MM.1S (cell line): Measurements from ENCODE around the gene BICRAL.
A peak's percentile ranks its signal among the peaks of the same experiment; 100 is the strongest.
"Not testable (repeated sequence)": the region's sequence is repeated elsewhere in the genome, so short reads cannot be mapped to it uniquely, and the experiment has no call there.

ENCODE experiments used
- DNase-seq: peaks from one replicate; pipeline ENCODE4 v3.0.0-alpha.2; 2015
- H2AFZ ChIP-seq: fragments of 300-600 bp; sonication (generic); 2 replicates; pipeline ENCODE4 v1.6.0; 2016; ENCODE audit warnings: antibody characterized with exemption, low read length
- H3F3A ChIP-seq: fragments of 300-600 bp; sonication (generic); 2 replicates; pipeline ENCODE4 v1.6.1; 2016; ENCODE audit warnings: mild to moderate bottlenecking, antibody characterized with exemption, low read length, moderate library complexity, mixed read lengths; ENCODE audit not compliant: insufficient read depth
- H3K27ac ChIP-seq: fragments of 300-600 bp; sonication (generic); 2 replicates; pipeline ENCODE4 v1.5.1; 2016; ENCODE audit warnings: mild to moderate bottlenecking, low read length
- H3K27me3 ChIP-seq: fragments of 300-600 bp; sonication (generic); replicated peaks from 2 replicates; pipeline ENCODE4 v1.6.0; 2016; ENCODE audit warnings: low read length; ENCODE audit not compliant: insufficient read depth
- H3K36me3 ChIP-seq: fragments of 300-600 bp; sonication (generic); replicated peaks from 2 replicates; pipeline ENCODE4 v1.6.1; 2016; ENCODE audit warnings: mild to moderate bottlenecking, low read length, mixed read lengths; ENCODE audit not compliant: insufficient read depth
- H3K4me1 ChIP-seq: fragments of 300-600 bp; sonication (generic); 2 replicates; pipeline ENCODE4 v1.6.1; 2016; ENCODE audit warnings: low read length, mixed read lengths
- H3K4me2 ChIP-seq: fragments of 300-600 bp; sonication (generic); 2 replicates; pipeline ENCODE4 v1.6.0; 2016; ENCODE audit warnings: low read depth, low read length
- H3K4me3 ChIP-seq: fragments of 300-600 bp; sonication (generic); 2 replicates; pipeline ENCODE4 v1.5.1; 2016; ENCODE audit warnings: low read length, mixed read lengths
- H3K79me2 ChIP-seq: fragments of 300-600 bp; sonication (generic); 2 replicates; pipeline ENCODE4 v1.6.1; 2016; ENCODE audit warnings: mixed run types, low read length, mixed read lengths
- H3K9ac ChIP-seq: fragments of 300-600 bp; sonication (generic); 2 replicates; pipeline ENCODE4 v1.6.1; 2016; ENCODE audit warnings: low read length, mixed read lengths
- H3K9me2 ChIP-seq: fragments of 300-600 bp; sonication (generic); replicated peaks from 2 replicates; pipeline ENCODE4 v1.6.1; 2016; ENCODE audit warnings: mild to moderate bottlenecking, low read length, mixed read lengths; ENCODE audit not compliant: insufficient read depth
- H3K9me3 ChIP-seq: fragments of 300-600 bp; sonication (generic); replicated peaks from 2 replicates; pipeline ENCODE4 v1.6.1; 2016; ENCODE audit warnings: mild to moderate bottlenecking, low read length, mixed read lengths; ENCODE audit not compliant: insufficient read depth
- H4K20me1 ChIP-seq: fragments of 300-600 bp; sonication (generic); 2 replicates; pipeline ENCODE4 v1.6.1; 2016; ENCODE audit warnings: mild to moderate bottlenecking, low read length, moderate library complexity, mixed read lengths; ENCODE audit not compliant: insufficient read depth
- EZH2 ChIP-seq: fragments of 300-600 bp; sonication (generic); optimal IDR thresholded peaks from 2 replicates; pipeline ENCODE3; 2017; ENCODE audit warnings: low read depth, mild to moderate bottlenecking, antibody characterized with exemption, low read length, mixed read lengths
- EZH2phosphoT487 ChIP-seq: fragments of 300-600 bp; sonication (generic); IDR thresholded peaks from 2 replicates; pipeline ENCODE4 v1.6.1; 2018; ENCODE audit warnings: antibody characterized with exemption, low read length
- TF ChIP-seq, protein P1 (sequence below): fragments of 300-600 bp; sonication (generic); IDR thresholded peaks from 2 replicates; pipeline ENCODE4 v1.5.1; 2016; ENCODE audit warnings: antibody characterized with exemption, low read length, mixed read lengths

Gene BICRAL, protein sequence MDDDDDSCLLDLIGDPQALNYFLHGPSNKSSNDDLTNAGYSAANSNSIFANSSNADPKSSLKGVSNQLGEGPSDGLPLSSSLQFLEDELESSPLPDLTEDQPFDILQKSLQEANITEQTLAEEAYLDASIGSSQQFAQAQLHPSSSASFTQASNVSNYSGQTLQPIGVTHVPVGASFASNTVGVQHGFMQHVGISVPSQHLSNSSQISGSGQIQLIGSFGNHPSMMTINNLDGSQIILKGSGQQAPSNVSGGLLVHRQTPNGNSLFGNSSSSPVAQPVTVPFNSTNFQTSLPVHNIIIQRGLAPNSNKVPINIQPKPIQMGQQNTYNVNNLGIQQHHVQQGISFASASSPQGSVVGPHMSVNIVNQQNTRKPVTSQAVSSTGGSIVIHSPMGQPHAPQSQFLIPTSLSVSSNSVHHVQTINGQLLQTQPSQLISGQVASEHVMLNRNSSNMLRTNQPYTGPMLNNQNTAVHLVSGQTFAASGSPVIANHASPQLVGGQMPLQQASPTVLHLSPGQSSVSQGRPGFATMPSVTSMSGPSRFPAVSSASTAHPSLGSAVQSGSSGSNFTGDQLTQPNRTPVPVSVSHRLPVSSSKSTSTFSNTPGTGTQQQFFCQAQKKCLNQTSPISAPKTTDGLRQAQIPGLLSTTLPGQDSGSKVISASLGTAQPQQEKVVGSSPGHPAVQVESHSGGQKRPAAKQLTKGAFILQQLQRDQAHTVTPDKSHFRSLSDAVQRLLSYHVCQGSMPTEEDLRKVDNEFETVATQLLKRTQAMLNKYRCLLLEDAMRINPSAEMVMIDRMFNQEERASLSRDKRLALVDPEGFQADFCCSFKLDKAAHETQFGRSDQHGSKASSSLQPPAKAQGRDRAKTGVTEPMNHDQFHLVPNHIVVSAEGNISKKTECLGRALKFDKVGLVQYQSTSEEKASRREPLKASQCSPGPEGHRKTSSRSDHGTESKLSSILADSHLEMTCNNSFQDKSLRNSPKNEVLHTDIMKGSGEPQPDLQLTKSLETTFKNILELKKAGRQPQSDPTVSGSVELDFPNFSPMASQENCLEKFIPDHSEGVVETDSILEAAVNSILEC

DNA sequence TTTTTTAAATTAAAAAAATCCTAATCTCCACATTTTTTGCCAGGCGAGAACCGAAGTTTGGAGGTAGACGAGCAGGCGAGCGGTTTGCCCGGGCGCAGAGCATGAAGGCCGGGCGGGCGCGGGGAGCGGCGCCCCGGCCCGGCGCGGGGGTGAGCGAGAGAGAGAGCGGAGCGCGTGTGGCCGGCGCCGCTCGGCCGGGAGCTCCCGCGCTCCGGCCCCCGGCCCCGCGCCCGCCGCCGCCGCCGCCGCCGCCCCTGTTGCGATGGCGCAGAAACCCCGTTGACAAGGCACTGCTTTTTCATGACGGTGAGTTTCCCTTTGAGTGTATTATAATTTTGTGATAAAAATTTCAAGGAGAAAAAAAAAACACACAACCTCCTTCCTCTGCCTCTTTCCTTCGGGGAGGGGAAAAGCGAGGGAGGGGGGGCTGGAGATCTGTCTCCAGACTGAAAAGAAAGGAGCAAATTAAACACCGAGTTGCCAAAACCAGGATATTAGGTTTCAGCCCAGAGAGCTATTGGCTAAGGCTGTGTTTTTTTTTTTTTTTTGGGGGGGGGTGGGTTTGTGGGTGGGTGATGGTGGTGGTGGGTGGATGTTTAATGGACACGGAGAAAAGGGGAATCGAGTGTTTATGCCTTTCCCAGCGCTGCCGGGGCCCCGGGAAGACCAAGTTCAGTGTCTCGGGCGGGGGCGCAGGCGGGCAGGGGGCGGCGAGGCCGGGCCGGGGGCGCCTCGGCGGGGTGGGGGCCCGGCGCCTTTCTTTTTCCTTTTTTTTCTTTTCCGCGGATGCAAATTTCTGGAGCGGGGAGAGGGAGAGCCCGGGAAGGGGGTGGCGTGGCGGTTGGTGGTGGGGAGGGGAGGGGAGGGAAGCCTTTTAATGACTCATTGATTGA lies at the start of gene BICRAL:
Gene BICRAL (plus strand): TSS at position 257 of the 893 bp plus-strand sequence. CDS start 39,971 bp downstream, outside the sequence.
- TF ChIP-seq EZH2phosphoT487 (no peak), EZH2 (no peak)
- TF ChIP-seq, protein P1, sequence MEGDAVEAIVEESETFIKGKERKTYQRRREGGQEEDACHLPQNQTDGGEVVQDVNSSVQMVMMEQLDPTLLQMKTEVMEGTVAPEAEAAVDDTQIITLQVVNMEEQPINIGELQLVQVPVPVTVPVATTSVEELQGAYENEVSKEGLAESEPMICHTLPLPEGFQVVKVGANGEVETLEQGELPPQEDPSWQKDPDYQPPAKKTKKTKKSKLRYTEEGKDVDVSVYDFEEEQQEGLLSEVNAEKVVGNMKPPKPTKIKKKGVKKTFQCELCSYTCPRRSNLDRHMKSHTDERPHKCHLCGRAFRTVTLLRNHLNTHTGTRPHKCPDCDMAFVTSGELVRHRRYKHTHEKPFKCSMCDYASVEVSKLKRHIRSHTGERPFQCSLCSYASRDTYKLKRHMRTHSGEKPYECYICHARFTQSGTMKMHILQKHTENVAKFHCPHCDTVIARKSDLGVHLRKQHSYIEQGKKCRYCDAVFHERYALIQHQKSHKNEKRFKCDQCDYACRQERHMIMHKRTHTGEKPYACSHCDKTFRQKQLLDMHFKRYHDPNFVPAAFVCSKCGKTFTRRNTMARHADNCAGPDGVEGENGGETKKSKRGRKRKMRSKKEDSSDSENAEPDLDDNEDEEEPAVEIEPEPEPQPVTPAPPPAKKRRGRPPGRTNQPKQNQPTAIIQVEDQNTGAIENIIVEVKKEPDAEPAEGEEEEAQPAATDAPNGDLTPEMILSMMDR = no peak
- peaks cover 14% of the 10 kb centered on the region for H3K4me1 ChIP-seq
- peak within 1 kb of the TSS; percentile 66 for H3K4me3 ChIP-seq
- H3K9ac ChIP-seq = peak within 1 kb of the TSS; percentile 96
- H3K36me3 ChIP-seq = no peaks in the 10 kb centered on the region
- no peaks in the 10 kb centered on the region for H3K9me3 ChIP-seq
- peak; percentile 58 for DNase-seq
- peak within 1 kb of the TSS; percentile 84 for H3K4me2 ChIP-seq
- no peaks in the 10 kb centered on the region for H3K9me2 ChIP-seq
- H4K20me1 ChIP-seq = no peaks in the 10 kb centered on the region
- peaks cover 49% of the 10 kb centered on the region for H3K79me2 ChIP-seq
- H3F3A ChIP-seq = peaks cover 12% of the 10 kb centered on the region
- H3K27me3 ChIP-seq = no peaks in the 10 kb centered on the region
- H3K27ac ChIP-seq = peak within 1 kb of the TSS; percentile 93
- H2AFZ ChIP-seq = peak within 1 kb of the TSS; percentile 24

DNA sequence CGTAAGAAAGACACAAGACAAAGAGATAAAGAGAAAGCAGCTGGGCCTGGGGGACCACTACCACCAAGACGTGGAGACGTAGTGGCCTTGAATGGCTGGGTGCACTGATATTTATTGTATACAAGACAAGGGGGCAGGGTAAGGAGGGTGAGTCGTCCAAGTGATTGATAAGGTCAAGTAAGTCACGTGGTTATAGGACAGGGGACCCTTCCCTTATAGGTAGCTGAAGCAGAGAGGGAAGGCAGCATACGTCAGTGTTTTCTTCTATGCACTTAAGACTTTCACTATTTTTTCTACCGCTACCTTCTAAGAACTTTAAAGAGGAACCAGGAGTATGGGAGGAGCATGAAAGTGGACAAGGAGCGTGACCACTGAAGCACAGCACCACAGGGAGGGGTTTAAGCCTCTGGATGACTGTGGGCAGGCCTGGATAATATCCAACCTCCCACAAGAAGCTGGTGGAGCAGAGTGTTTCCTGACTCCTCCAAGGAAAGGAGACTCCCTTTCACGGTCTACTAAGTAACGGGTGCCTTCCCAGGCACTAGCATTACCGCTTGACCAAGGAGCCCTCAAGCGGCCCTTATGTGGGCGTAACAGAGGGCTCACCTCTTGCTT lies 47.9 kb upstream of the BICRAL start:
- not testable (repeated sequence) for H3K27me3 ChIP-seq, H3K4me1 ChIP-seq, H3K4me2 ChIP-seq, H4K20me1 ChIP-seq, H3F3A ChIP-seq, H3K9me2 ChIP-seq, H2AFZ ChIP-seq, DNase-seq, H3K36me3 ChIP-seq, H3K9ac ChIP-seq, H3K27ac ChIP-seq, H3K4me3 ChIP-seq, H3K79me2 ChIP-seq, H3K9me3 ChIP-seq

DNA sequence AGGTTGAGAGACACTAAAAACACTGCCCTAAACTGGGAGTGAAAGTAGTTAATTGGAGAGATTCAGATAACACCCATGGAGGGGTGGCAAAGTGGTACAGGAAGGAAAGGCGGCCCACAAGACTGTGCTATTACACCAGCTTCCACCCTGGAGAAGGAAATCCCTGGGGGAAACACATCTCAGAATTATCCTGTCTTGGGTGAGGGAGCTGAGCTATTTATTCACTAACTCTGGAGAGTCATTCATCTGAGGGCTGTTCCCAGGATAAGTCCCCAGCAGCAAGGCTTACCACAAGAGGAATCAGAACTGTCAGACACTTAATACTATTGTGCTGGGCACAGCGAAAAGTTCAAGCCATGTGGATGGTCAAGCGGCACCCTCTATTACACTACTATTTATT lies 45.9 kb upstream of the BICRAL start:
- Histone ChIP-seq H3K27ac (no peak overlapping the region), H3K9ac (no peak overlapping the region), H3F3A (no peaks in the 10 kb centered on the region), H3K4me3 (no peak overlapping the region), H2AFZ (no peak overlapping the region), H3K36me3 (no peaks in the 10 kb centered on the region), H3K9me3 (no peaks in the 10 kb centered on the region), H4K20me1 (no peaks in the 10 kb centered on the region), H3K27me3 (no peaks in the 10 kb centered on the region), H3K4me2 (no peak overlapping the region), H3K4me1 (no peaks in the 10 kb centered on the region), H3K9me2 (no peaks in the 10 kb centered on the region), H3K79me2 (no peaks in the 10 kb centered on the region)
- no peak for DNase-seq
- TF ChIP-seq, protein P1 = no peak
- TF ChIP-seq EZH2phosphoT487 = no peak
- no peak for TF ChIP-seq EZH2
